GM12864 (cell line): Measurements from ENCODE around the gene APOA5.

ENCODE experiments used
- DNase-seq: peaks from one replicate; pipeline ENCODE4 v3.0.0-alpha.2; 2011; ENCODE audit warnings: low read depth
- H3K4me3 ChIP-seq: 2 replicates; pipeline ENCODE4 v1.5.1; 2011; ENCODE audit warnings: mild to moderate bottlenecking, low read depth, low read length, control low read depth
- CTCF ChIP-seq: IDR thresholded peaks from 2 replicates; pipeline ENCODE4 v1.5.1; 2011; ENCODE audit warnings: low read depth, mild to moderate bottlenecking, moderate library complexity, low read length, control low read depth, inconsistent platforms; ENCODE audit errors: missing control alignments

APOA5 gene

GRCh38 chr11:116791813-116792143 lies at the start of gene APOA5:
APOA5 (minus strand) TSS chr11:116791879; CDS start chr11:116791860, 19 bp downstream.
- no peak within 1 kb of the TSS for H3K4me3 ChIP-seq
- DNase-seq, result no peak
- no peak for TF ChIP-seq CTCF

GRCh38 chr11:116840746-116841296 lies 49.1 kb upstream of the APOA5 start:
- H3K4me3 ChIP-seq, result no peak overlapping the region
- no peak for DNase-seq
- TF ChIP-seq CTCF, result no peak

- no peak for TF ChIP-seq CTCF
- no peak for DNase-seq
- no peak overlapping the region for H3K4me3 ChIP-seq
These were observed 48.6 kb upstream of the APOA5 start for GRCh38 chr11:116840224-116840745.

- TF ChIP-seq CTCF, result no peak
- no peak for DNase-seq
- H3K4me3 ChIP-seq, result no peak overlapping the region
These were observed 46.8 kb upstream of the APOA5 start for GRCh38 chr11:116838321-116839084.

GRCh38 chr11:116837231-116838091 lies 45.8 kb upstream of the APOA5 start, which contains the start of gene APOA1:
APOA1 (minus strand) TSS chr11:116837622; CDS start chr11:116837387, 235 bp downstream.
- no peak within 1 kb of the TSS for H3K4me3 ChIP-seq
- DNase-seq, result no peak
- no peak for TF ChIP-seq CTCF

- TF ChIP-seq CTCF, result no peak
- no peak overlapping the region for H3K4me3 ChIP-seq
- DNase-seq, result no peak
These were observed 44.9 kb upstream of the APOA5 start for GRCh38 chr11:116836632-116836991.
